KBM-7 (cell line): ENCODE measurements around the gene ZDHHC19.
A peak's percentile ranks its signal among the peaks of the same experiment; 100 is the strongest.

Experiments used
- DNase-seq: peaks from one replicate; pipeline ENCODE4 v3.0.0-alpha.2; 2015
- in situ Hi-C: fragments of 300-500 bp; cut with MboI; formaldehyde crosslinking; loops from 2 replicates; pipeline ENCODE4 v1.14.3; 2020; ENCODE audit warnings: low sequenced_read_pairs, low pct_unique_long_range_greater_than_20kb, mixed read lengths

ZDHHC19 gene

GRCh38 chr3:196164576-196164975 lies 46.6 kb downstream of the ZDHHC19 start:
- in situ Hi-C loops: no loop called here

GRCh38 chr3:196163666-196164493 lies 47.3 kb downstream of the ZDHHC19 start:
- peak; percentile 67 for DNase-seq
- in situ Hi-C loops: no loop called here

More at GRCh38 chr3:196164576-196164975, 46.6 kb downstream of the ZDHHC19 start:
- no peak for DNase-seq

DNA sequence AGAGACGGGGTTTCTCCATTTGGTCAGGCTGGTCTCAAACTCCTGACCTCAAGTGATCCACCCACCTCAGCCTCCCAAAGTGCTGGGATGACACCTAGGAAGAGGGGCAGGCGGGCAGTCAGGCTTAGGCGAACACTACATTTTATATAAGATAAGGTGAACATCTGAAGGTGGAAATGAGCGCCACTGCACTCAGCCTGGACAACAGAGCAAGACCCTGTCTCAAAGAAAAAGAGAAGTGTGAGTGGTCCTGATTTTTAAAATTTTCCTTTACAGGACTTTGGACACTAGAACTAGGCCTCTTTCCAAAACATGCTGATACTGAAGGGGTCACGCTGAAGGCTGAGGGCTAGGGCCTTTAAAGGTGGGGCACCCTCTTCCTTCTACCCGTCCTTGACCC lies 48.0 kb downstream of the ZDHHC19 start:
- no peak for DNase-seq
- in situ Hi-C loops: no loop called here

DNA sequence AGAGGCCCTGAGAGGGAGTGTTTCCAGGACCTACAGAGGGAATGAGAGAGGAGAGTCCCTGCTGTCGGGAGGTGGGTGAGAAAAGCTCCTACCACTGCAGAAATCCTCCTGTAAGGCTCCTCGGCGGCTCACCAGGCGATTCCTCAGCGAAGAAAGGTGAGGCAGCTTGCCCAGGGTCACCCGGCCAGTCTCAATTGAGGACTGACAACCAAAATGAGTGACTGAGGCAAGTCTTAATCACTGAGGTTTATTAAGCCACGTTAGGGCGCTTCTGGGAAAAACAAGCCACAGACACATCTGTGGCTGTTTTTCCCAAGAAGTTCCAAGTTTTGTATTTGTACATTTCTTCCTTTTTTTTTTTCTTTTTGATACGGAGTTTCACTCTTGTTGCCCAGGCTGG lies 48.5 kb downstream of the ZDHHC19 start:
- no peak for DNase-seq
- in situ Hi-C loops: no loop called here

DNA sequence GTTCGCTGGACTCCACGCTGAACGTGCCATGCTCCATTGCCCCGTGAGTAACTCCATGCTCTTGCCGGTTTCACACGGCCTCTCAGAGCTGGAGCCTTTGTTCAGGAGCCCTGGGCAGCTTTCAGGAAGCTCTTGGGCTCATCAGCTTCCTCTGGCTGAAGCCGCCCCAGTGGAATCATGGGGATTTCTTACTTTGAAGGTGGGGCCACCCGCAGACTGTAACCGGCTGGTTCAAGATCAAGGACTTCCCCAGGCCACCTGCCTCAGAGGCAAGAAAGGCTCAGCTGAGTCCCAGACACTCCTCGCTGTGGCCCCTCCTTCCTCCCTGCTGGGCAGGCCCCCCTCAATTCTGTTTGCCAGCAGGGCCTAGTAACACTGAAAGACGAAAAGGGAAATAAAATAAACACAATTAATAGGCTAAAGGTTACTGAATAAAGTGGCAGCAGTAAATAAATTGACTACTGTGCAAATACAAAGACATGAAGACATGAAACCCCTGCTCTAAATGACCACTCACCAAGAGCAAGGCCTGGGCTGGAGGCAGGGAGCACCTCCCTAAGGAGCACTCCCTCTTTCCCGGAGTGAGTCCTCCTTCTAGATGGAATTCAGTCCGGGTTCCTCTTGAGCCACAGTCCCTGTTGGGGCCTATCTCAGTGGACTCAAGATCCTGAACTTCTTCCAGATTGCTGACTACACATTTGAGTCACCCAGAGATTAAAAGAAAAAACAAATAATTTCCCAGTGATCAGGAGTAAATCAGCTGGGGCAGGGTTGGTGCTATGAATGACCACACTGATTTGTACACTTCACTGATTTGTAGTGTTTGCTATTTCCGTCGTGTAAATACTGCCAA lies 51.0 kb downstream of the ZDHHC19 start:
- in situ Hi-C loops: no loop called here
- DNase-seq: peak; percentile 86

DNA sequence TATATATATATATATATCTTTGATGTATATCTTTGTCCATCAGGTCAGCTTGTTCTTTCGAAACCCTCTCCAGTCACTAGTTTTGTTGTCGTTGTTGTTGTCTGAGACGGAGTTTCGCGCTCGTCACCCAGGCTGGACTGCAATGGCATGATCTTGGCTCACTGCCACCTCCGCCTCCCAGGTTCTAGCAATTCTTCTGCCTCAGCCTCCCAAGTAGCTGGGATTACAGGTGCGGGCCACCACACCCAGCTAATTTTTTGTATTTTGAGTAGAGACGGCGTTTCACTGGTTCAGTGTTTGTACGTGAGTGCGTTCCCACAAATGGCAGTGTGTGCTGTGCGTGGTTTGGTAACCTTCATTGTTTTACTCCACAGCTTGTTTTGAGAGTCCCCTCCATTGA lies 51.7 kb downstream of the ZDHHC19 start:
- in situ Hi-C loops: no loop called here
- DNase-seq: no peak

DNA sequence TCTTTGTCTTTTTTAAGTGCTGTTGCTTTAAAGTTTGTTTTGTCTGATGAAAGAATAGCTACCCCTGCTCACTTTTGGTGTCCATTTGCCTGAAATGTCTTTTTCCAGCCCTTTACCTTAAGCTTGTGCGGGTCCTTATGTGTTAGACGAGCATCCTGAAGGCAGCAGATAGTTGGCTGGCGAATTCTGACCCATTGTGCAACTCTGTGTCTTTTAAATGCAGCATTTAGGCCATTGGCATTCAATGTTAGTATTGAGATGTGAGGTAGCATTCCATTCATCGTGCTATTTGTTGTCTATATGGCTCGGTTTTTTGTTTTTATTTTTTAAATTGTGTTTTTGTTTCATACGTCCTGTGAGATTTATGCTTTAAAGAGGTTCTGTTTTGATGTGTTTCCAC lies 55.0 kb downstream of the ZDHHC19 start:
- in situ Hi-C loops: no loop called here
- DNase-seq: no peak

DNA sequence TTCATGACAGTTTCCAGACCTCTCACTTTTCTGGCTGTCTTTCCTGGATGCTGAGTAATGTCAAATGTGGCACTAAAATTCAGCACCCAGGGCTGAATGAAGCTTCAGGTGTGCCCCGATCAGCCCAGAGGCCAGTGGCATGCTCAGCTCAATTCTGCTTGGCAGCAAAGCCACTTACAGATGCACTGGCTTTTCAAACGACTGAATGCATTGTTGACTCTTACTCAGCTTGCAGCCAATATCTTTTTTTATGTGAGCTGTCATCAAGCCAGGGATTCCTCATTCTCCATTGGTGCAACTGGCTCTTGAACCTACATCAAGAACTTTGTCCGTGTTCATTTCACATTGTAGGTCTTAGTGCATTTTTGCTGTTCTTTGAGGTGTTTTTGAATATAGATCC lies 60.7 kb downstream of the ZDHHC19 start:
- in situ Hi-C loops: no loop called here
- no peak for DNase-seq

DNA sequence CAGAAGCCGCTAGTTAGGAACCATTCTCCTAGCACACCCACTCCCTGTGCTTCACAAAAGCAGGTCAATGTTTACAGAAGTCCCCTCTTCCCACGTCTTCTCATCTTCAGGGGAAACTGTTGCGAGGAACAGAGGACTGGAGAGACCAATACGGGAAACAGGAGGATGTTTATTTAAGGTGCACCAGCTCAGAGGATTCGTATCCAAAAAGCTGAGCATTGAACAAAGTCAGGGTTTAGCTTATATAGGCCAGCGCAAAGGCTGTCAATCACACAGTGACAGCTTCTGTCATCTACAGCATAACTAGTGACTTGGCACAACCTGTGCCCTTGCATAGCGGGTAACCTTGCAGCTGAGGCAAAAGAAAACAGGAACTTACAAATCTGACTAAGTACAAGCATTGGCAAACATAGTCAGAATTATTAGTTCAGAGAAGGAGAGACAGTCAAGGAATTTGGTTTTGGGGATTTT lies 61.3 kb downstream of the ZDHHC19 start:
- in situ Hi-C loops: no loop called here
- no peak for DNase-seq

GRCh38 chr3:196149375-196149774 lies 61.8 kb downstream of the ZDHHC19 start:
- in situ Hi-C loops: no loop called here
- DNase-seq: no peak
